Prostate gland (tissue), 2 donors: Measurements from ENCODE around the gene SLC13A4.

Experiments used
- CTCF ChIP-seq, 4 experiments: fragments of 200-600 bp in 2 of 4; fragments of 450-650 bp in 2 of 4; sonication (generic) in 2 of 4; IDR thresholded peaks; 1 replicate in 3 of 4; 2 replicates in 1 of 4; pipeline ENCODE4 v1.5.1; 2016 to 2019; ENCODE audit warnings: antibody characterized with exemption in 4 of 4, mild to moderate bottlenecking in 2 of 4, moderate library complexity in 2 of 4
- POLR2A ChIP-seq: fragments of 450-650 bp; IDR thresholded peaks from one replicate; pipeline ENCODE4 v1.6.1; 2016; ENCODE audit warnings: antibody characterized with exemption, mild to moderate bottlenecking

- TF ChIP-seq CTCF (IDR thresholded peaks at IDR 0.05), result peak in 3 of 4 experiments; percentile 48 to 73 (median 70)
- no peak for TF ChIP-seq POLR2A
Observed at GRCh38 chr7:135645296-135645904, 82.6 kb downstream of the SLC13A4 start.
